Activated CD4-positive, alpha-beta T cell treated with anti-CD3 and anti-CD28 coated beads for 36 hours (primary cell): Measurements from ENCODE around the gene EFCAB14. TPM values are rescaled to one million over a fixed set of nuclear protein-coding genes. Genes with fewer than 3 reads are reported as not detected.
"Not testable (repeated sequence)": the region's sequence is repeated elsewhere in the genome, so short reads cannot be mapped to it uniquely, and the experiment has no call there.

ENCODE experiments used
- ATAC-seq: fragments of 200-7000 bp; cut with Tn5 transposase; one replicate; pipeline ENCODE4 v1.10.0; 2021; ENCODE audit warnings: mild to moderate bottlenecking, moderate library complexity
- CTCF ChIA-PET: fragments of 350-600 bp; sonication (Branson Sonifier 250); formaldehyde crosslinking; loops from one replicate; lab custom pipeline; 2021; ENCODE audit warnings: antibody characterized with exemption; lab: Charles Lee
- POLR2A ChIA-PET: fragments of 350-600 bp; sonication (Branson Sonifier 250); formaldehyde crosslinking; loops from one replicate; lab custom pipeline; 2021; ENCODE audit warnings: antibody characterized with exemption, inconsistent platforms; lab: Charles Lee
- DNase-seq: peaks from one replicate; pipeline ENCODE4 v3.0.0-alpha.2; 2020
- H3K27ac Mint-ChIP-seq: one replicate; pipeline ENCODE4 v1.8.0; 2021; ENCODE audit warnings: mixed read lengths
- H3K27me3 Mint-ChIP-seq: one replicate; pipeline ENCODE4 v1.8.0; 2021; ENCODE audit warnings: mixed read lengths
- H3K36me3 Mint-ChIP-seq: one replicate; pipeline ENCODE4 v1.8.0; 2021; ENCODE audit warnings: low read depth, mixed read lengths
- H3K4me1 Mint-ChIP-seq: one replicate; pipeline ENCODE4 v1.8.0; 2021; ENCODE audit warnings: mixed read lengths
- H3K4me3 Mint-ChIP-seq: one replicate; pipeline ENCODE4 v1.8.0; 2021; ENCODE audit warnings: mild to moderate bottlenecking, moderate library complexity, mixed read lengths
- H3K9me3 Mint-ChIP-seq: one replicate; pipeline ENCODE4 v1.8.0; 2021; ENCODE audit warnings: low read depth, mixed read lengths
- intact Hi-C, 2 experiments: fragments of 100-400 bp; cut with DNase I in 1 of 2; cut with micrococcal nuclease in 1 of 2; formaldehyde crosslinking; loops; one replicate each; pipeline versions ENCODE4 v1.14.2 to v1.15.1; 2022 to 2024; cut with DNase I, micrococcal nuclease
- total RNA-seq, 2 experiments: library from RNA; stranded (reverse); gene quantifications; one replicate each; pipeline ENCODE4 v1.2.3, GENCODE V29; 2021

EFCAB14 gene
- total RNA-seq, 2 experiments from 2014 or later = 37.8 to 54.3 TPM

DNA sequence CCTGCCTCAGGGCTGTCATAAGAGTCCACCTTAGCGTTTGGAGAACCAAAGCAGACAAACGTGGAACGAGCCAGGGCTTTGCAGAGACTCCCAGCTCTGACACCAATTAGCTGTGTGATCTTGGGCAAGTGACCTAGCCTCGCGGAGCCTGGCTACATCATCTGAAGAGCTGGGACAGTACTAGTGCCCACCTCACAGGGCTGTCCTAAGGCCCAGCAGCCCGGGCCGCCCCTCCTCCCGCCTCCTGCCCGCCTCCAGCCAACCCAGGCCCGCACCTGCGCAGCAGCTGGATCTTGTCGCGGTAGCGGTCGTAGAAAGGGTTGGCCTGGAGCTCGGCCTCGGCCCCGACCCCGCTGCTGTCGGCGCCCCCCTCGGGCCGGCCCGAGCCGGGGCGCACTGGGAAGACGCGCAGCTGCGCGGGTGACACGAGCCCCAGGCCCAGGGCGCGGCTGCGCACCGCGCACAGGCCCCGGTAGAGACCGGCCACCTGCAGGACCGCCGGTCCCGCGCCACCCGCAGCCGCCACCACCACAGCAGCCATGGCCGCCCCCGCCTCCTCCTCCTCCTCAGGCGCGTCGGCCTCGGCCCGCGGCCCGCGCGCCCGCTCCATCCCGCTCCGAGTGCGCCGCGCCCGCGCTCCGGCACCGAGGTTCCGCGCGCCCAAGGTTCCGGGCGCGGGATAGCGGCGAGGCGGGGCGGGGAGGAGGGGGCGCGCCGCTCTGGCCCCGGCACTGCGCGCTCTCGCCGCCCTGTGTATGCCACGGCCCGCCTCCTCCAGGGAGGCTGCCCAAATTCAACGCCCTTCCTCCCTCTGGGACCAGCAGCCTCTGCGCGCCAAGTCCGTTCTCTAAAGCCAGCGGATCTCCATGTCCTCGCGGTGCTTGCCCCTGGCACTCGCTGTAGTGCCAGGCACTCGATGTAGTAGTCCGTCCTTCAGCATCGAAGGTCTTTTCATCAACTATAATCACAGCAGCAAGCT, 50.8 kb downstream of the EFCAB14 start, which contains the start of gene ATPAF1:
Gene ATPAF1, minus strand, starts transcription at position 583 of the 979 bp plus-strand sequence. Its CDS starts 42 bp downstream, at position 541.
- no peak within 1 kb of the TSS for H3K4me3 Mint-ChIP-seq

DNA sequence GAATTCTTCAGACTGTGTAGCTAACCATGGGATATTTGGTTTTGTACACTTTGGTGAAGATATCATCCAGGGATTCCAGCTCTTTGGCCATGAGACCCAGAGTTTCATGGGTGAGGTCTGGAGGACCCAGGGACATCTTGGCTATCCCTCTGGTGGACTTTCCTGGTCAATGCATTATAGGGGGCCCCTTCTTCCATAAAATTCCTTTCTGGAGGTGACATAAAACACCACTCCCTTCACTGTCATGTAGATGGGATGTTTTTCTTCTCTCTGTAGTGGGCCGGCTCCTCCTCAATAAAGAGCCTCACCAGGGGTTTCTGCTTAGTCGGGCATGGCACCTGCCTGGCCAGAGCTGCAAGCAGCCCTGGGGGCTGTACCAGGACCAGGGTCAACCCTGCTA, 52.9 kb downstream of the EFCAB14 start:
- no peak for ATAC-seq
- no peak for DNase-seq
- ChIA-PET CTCF (interaction anchor here (1.1 to 1.2 kb wide), 2 partner anchors 9 to 12 kb away, joined by 3 to 4 read pairs; no protein-coding TSS in a partner anchor), POLR2A (no interaction called here)
- Mint-ChIP-seq H3K9me3 (no peaks in the 10 kb centered on the region), H3K27ac (no peak overlapping the region), H3K4me1 (peaks cover 19% of the 10 kb centered on the region), H3K27me3 (no peaks in the 10 kb centered on the region), H3K36me3 (peaks cover 20% of the 10 kb centered on the region), H3K4me3 (no peak overlapping the region)
- intact Hi-C loops = loop anchor here (5.0 kb wide), 2 partner anchors 49 to 419 kb away; partner anchors contain the start of genes MOB3C (in 2 of the 2) and RAD54L (in 1 of the 2)

More for the DNA sequence above, 50.8 kb downstream of the EFCAB14 start, which contains the start of gene ATPAF1:
- peaks cover 19% of the 10 kb centered on the region for H3K4me1 Mint-ChIP-seq
- H3K36me3 Mint-ChIP-seq = peaks cover 20% of the 10 kb centered on the region
- CTCF ChIA-PET = interaction anchor here (0.5 to 2.2 kb wide), 10 partner anchors 8 to 312 kb away, joined by 3 to 12 read pairs (median 3); no protein-coding TSS in a partner anchor
- intact Hi-C loops = loop anchor here (1.0 to 5.0 kb wide), 5 partner anchors 51 to 421 kb away; partner anchors contain the start of genes EFCAB14 (in 2 of the 2), MOB3C (in 2 of the 2), MKNK1 (in 1 of the 2) and RAD54L (in 1 of the 2)
- ATAC-seq (peak; percentile 96), DNase-seq (peak; percentile 84)
- POLR2A ChIA-PET = interaction anchor here (0.7 kb wide), 1 partner anchor 54 kb away, joined by 3 read pairs; no protein-coding TSS in a partner anchor
- H3K27ac Mint-ChIP-seq = peak within 1 kb of the TSS; percentile 75
- no peaks in the 10 kb centered on the region for H3K9me3 Mint-ChIP-seq
- no peaks in the 10 kb centered on the region for H3K27me3 Mint-ChIP-seq

DNA sequence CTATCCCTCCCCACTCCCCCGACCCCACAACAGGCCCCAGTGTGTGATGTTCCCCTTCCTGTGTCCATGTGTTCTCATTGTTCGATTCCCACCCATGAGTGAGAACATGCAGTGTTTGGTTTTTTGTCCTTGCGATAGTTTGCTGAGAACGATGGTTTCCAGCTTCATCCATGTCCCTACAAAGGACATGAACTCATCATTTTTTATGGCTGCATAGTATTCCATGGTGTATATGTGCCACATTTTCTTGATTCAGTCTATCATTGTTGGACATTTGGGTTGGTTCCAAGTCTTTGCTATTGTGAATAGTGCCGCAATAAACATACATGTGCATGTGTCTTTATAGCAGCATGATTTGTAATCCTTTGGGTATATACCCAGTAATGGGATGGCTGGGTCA, 56.0 kb downstream of the EFCAB14 start:
- H3K9me3 Mint-ChIP-seq, CTCF ChIA-PET, H3K4me3 Mint-ChIP-seq, H3K27me3 Mint-ChIP-seq, ATAC-seq, DNase-seq, POLR2A ChIA-PET, intact Hi-C loops, H3K27ac Mint-ChIP-seq: not testable (repeated sequence)
- H3K4me1 Mint-ChIP-seq = peaks cover 37% of the 10 kb centered on the region
- H3K36me3 Mint-ChIP-seq = peaks cover 24% of the 10 kb centered on the region

DNA sequence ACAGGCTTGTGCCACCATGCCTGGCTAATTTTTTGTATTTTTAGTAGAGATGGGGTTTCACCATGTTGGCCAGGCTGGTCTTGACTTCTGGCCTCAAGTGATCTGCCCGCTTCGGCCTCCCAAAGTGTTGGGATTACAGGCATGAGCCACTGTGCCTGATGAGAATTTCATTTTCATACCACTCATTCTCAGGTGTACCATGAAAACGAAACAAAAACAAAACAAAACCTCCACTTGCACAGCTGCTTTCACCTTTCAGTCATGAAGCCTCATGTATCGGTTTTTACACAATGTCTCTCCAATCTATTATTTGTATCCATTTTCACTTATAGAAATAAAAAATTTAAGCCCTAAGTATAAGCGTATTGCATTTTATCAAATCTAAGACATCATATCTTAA, 58.8 kb downstream of the EFCAB14 start:
- intact Hi-C loops, H3K27me3 Mint-ChIP-seq, POLR2A ChIA-PET, ATAC-seq, H3K9me3 Mint-ChIP-seq, H3K27ac Mint-ChIP-seq, H3K4me3 Mint-ChIP-seq, DNase-seq: not testable (repeated sequence)
- CTCF ChIA-PET = interaction anchor here (0.6 to 1.4 kb wide), 4 partner anchors 8 to 59 kb away, joined by 3 to 4 read pairs (median 3); partner anchors contain the start of genes ATPAF1 and MKNK1
- Mint-ChIP-seq H3K36me3 (peaks cover 37% of the 10 kb centered on the region), H3K4me1 (peaks cover 26% of the 10 kb centered on the region)

- peaks cover 37% of the 10 kb centered on the region for H3K36me3 Mint-ChIP-seq
- ATAC-seq (peak; percentile 64), DNase-seq (no peak)
- peaks cover 2% of the 10 kb centered on the region for H3K9me3 Mint-ChIP-seq
- ChIA-PET CTCF (interaction anchor here (0.7 to 1.4 kb wide), 2 partner anchors 55 to 59 kb away, joined by 3 to 4 read pairs; partner anchors contain the start of gene MKNK1), POLR2A (no interaction called here)
- H3K27ac Mint-ChIP-seq = no peak overlapping the region
- no peaks in the 10 kb centered on the region for H3K27me3 Mint-ChIP-seq
- intact Hi-C loops = no loop called here
- peaks cover 23% of the 10 kb centered on the region for H3K4me1 Mint-ChIP-seq
- no peak overlapping the region for H3K4me3 Mint-ChIP-seq
These were observed 59.5 kb downstream of the EFCAB14 start for GRCh38 chr1:46659307-46659870.

DNA sequence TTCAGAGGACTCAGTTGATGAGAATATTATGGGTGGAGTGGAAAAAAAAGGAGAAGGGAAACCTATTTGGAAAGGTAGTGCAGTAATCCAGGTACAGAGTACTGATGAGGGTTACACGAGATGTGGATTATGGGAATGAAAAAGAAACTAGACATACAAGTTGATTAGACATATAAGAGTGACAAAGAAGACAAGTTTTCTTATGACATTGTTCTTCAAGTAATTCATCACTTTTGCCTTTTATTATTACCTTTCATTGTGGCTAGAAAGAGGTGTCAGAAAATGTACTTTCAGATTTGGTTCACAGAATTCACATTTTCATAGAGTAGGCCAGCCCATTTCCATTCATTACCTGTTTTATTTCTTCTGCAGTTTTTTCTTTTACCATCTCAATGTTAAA, 61.1 kb downstream of the EFCAB14 start:
- DNase-seq (no peak), ATAC-seq (peak; percentile 37)
- peak overlapping the region; percentile 11 for H3K27ac Mint-ChIP-seq
- peaks cover 2% of the 10 kb centered on the region for H3K9me3 Mint-ChIP-seq
- peaks cover 36% of the 10 kb centered on the region for H3K4me1 Mint-ChIP-seq
- ChIA-PET CTCF (interaction anchor here (0.7 to 1.0 kb wide), 2 partner anchors 10 to 170 kb away, joined by 3 read pairs; partner anchors contain the start of gene ATPAF1), POLR2A (no interaction called here)
- H3K27me3 Mint-ChIP-seq = no peaks in the 10 kb centered on the region
- no peak overlapping the region for H3K4me3 Mint-ChIP-seq
- peaks cover 33% of the 10 kb centered on the region for H3K36me3 Mint-ChIP-seq
- intact Hi-C loops = no loop called here

DNA sequence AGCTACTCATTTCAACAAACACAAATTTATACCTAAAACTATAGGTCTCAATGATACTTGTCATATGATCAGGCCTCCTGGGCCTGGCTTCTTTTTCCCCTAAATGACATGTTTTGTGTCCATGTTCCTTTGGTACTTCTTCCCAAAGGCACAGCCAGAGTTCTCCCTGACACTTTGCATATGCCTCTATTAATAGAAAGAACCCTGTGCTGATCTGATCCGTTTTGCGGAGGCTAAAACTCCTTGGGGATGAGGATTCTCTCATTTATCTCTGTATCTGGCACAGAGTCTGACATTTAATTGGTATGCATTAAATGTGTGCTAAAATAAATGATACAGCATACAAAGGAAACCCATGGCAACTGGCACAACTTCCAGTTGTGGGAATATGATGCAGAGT, 62.3 kb downstream of the EFCAB14 start:
- no peak for ATAC-seq
- no peaks in the 10 kb centered on the region for H3K27me3 Mint-ChIP-seq
- intact Hi-C loops = no loop called here
- ChIA-PET CTCF (interaction anchor here (0.6 to 1.0 kb wide), 3 partner anchors 9 to 18 kb away, joined by 3 to 4 read pairs (median 3); partner anchors contain the start of gene ATPAF1), POLR2A (no interaction called here)
- no peak overlapping the region for H3K4me3 Mint-ChIP-seq
- H3K27ac Mint-ChIP-seq = no peak overlapping the region
- peaks cover 37% of the 10 kb centered on the region for H3K4me1 Mint-ChIP-seq
- H3K36me3 Mint-ChIP-seq = peaks cover 42% of the 10 kb centered on the region
- H3K9me3 Mint-ChIP-seq = peaks cover 2% of the 10 kb centered on the region
- no peak for DNase-seq

DNA sequence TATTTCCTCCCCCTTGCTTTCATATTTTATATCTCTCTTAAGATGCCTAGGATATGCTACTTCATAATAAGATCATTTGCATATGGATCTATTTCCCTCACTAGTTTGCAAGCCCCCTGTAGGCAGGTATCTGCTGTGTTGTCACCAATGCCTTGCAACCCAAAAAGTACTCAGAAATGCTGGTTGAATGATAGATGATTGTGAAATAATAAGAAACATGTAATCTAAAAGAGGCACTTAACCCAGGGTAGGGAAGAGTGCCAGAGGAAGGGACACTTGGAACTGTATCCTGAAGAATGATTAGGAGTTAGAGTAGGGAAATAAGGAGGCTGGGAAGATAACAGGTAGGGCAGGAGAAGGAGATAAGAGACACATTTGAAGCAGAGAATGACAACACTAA, 63.1 kb downstream of the EFCAB14 start:
- peaks cover 42% of the 10 kb centered on the region for H3K36me3 Mint-ChIP-seq

DNA sequence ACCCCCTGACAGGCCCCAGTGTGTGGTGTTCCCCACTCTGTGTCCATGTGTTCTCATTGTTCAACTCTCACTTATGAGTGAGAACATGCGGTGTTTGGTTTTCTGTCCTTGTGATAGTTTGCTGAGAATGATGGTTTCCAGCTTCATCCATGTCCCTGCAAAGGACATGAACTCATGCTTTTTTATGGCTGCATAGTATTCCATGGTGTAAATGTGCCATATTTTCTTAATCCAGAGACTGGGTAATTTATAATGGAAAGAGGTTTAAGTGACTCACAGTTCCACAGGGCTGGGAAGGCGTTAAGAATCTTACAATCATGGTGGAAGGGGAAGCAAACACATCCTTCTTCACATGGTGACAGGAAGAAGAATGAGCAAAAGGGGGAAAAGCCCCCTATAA, 64.2 kb downstream of the EFCAB14 start:
- Mint-ChIP-seq H3K4me1 (peaks cover 27% of the 10 kb centered on the region), H3K36me3 (peaks cover 50% of the 10 kb centered on the region)
- ATAC-seq, H3K4me3 Mint-ChIP-seq, CTCF ChIA-PET, POLR2A ChIA-PET, H3K9me3 Mint-ChIP-seq, DNase-seq, H3K27me3 Mint-ChIP-seq, H3K27ac Mint-ChIP-seq, intact Hi-C loops: not testable (repeated sequence)

More for the DNA sequence above, 63.1 kb downstream of the EFCAB14 start:
- POLR2A ChIA-PET = no interaction called here
- Mint-ChIP-seq H3K27me3 (no peaks in the 10 kb centered on the region), H3K9me3 (peaks cover 2% of the 10 kb centered on the region), H3K27ac (no peak overlapping the region), H3K4me1 (peaks cover 37% of the 10 kb centered on the region), H3K4me3 (no peak overlapping the region)
- CTCF ChIA-PET = interaction anchor here (0.6 kb wide), 1 partner anchor 19 kb away, joined by 4 read pairs; no protein-coding TSS in a partner anchor
- no peak for DNase-seq
- intact Hi-C loops = no loop called here
- ATAC-seq = no peak

- no peak for DNase-seq
- no peak overlapping the region for H3K4me3 Mint-ChIP-seq
- H3K27me3 Mint-ChIP-seq = no peaks in the 10 kb centered on the region
- H3K9me3 Mint-ChIP-seq = peaks cover 2% of the 10 kb centered on the region
- H3K36me3 Mint-ChIP-seq = peaks cover 53% of the 10 kb centered on the region
- CTCF ChIA-PET = no interaction called here
- ATAC-seq = no peak
- intact Hi-C loops = no loop called here
- H3K4me1 Mint-ChIP-seq = peaks cover 21% of the 10 kb centered on the region
- POLR2A ChIA-PET = no interaction called here
- peak overlapping the region; percentile 37 for H3K27ac Mint-ChIP-seq
These were observed 64.9 kb downstream of the EFCAB14 start for GRCh38 chr1:46654012-46654411.
